Endothelial cell of umbilical vein (primary cell): Measurements from ENCODE around the gene SMCO4. TPM values are rescaled to one million over a fixed set of nuclear protein-coding genes. Genes with fewer than 3 reads are reported as not detected.

Source experiments
- BruUV-seq: library from RNA; stranded (reverse); fragments of 400-500 nt; replicated peaks from 2 replicates; lab custom pipeline; 2021; lab: Mats Ljungman, UMichigan
- CTCF ChIA-PET: fragments of 300-600, 350-600 bp; sonication (Branson Sonifier 250); formaldehyde crosslinking; loops from one replicate; lab custom pipeline; 2021; ENCODE audit warnings: antibody characterized with exemption, inconsistent platforms; lab: Charles Lee
- POLR2A ChIA-PET: fragments of 300-600, 350-600 bp; sonication (Branson Sonifier 250); formaldehyde crosslinking; loops from one replicate; lab custom pipeline; 2021; ENCODE audit warnings: antibody characterized with exemption, inconsistent platforms; lab: Charles Lee
- DNase-seq: peaks from one replicate; pipeline ENCODE4 v3.0.0-alpha.2; 2011; ENCODE audit warnings: low read depth, low spot score
- FAIRE-seq: peaks from 2 replicates; lab custom pipeline; 2011; peaks lifted over from hg19 to GRCh38; lab: Jason Lieb, UNC
- H2AFZ ChIP-seq: 2 replicates; pipeline ENCODE4 v1.6.0; 2012; ENCODE audit warnings: low read depth, low read length, control low read depth, inconsistent platforms
- H3K27ac ChIP-seq: 2 replicates; pipeline ENCODE4 v1.5.1; 2011; ENCODE audit warnings: low read depth, mild to moderate bottlenecking, control low read depth, low read length, moderate library complexity; ENCODE audit not compliant: insufficient read depth
- H3K27me3 ChIP-seq, 2 experiments: 2 replicates each; pipeline versions ENCODE4 v1.6.0 to v1.6.1; 2011; ENCODE audit warnings: low read length in 2 of 2, mixed read lengths in 1 of 2; ENCODE audit not compliant: control insufficient read depth in 2 of 2, insufficient read depth in 2 of 2
- H3K36me3 ChIP-seq, 2 experiments: 2 replicates in 1 of 2; 3 replicates in 1 of 2; pipeline ENCODE4 v1.5.1; 2011; ENCODE audit warnings: low read length in 2 of 2, mild to moderate bottlenecking in 1 of 2, moderate library complexity in 1 of 2; ENCODE audit not compliant: control insufficient read depth in 2 of 2, insufficient read depth in 2 of 2; ENCODE audit errors: extremely low read depth in 1 of 2
- H3K4me1 ChIP-seq: 3 replicates; pipeline ENCODE4 v1.5.1; 2011; ENCODE audit warnings: mild to moderate bottlenecking, low read length; ENCODE audit not compliant: control insufficient read depth, insufficient read depth; ENCODE audit errors: extremely low read depth
- H3K4me2 ChIP-seq: 2 replicates; pipeline ENCODE4 v1.6.1; 2011; ENCODE audit warnings: low read length, control low read depth, mixed read lengths; ENCODE audit not compliant: insufficient read depth
- H3K4me3 ChIP-seq, 3 experiments: fragments of 200-600 bp in 1 of 3; sonication (generic), shearing (Covaris generic) in 1 of 3; replicated peaks in 1 of 3; 2 replicates each; pipeline ENCODE4 v1.5.1; 2011 to 2016; ENCODE audit warnings: control low read depth in 3 of 3, low read length in 3 of 3, mild to moderate bottlenecking in 2 of 3, inconsistent platforms in 1 of 3, low read depth in 1 of 3, moderate library complexity in 1 of 3; ENCODE audit not compliant: insufficient read depth in 1 of 3
- H3K79me2 ChIP-seq: 2 replicates; pipeline ENCODE4 v1.6.0; 2012; ENCODE audit warnings: low read length, inconsistent platforms; ENCODE audit not compliant: control insufficient read depth, insufficient read depth
- H3K9ac ChIP-seq: replicated peaks from 2 replicates; pipeline ENCODE3; 2011; ENCODE audit warnings: low read length, control low read depth; ENCODE audit not compliant: insufficient read depth; ENCODE audit errors: extremely low read depth
- H3K9me1 ChIP-seq: replicated peaks from 3 replicates; pipeline ENCODE4 v1.6.0; 2011; ENCODE audit warnings: mild to moderate bottlenecking, low read length; ENCODE audit not compliant: control insufficient read depth, insufficient read depth; ENCODE audit errors: extremely low read depth
- H3K9me3 ChIP-seq: replicated peaks from 2 replicates; pipeline ENCODE4 v1.5.1; 2012; ENCODE audit warnings: low read length, inconsistent platforms; ENCODE audit not compliant: control insufficient read depth, insufficient read depth
- H4K20me1 ChIP-seq: replicated peaks from 2 replicates; pipeline ENCODE3; 2011; ENCODE audit warnings: mild to moderate bottlenecking, low read length; ENCODE audit not compliant: control insufficient read depth, insufficient read depth; ENCODE audit errors: extremely low read depth
- EZH2 ChIP-seq: IDR thresholded peaks from 2 replicates; pipeline ENCODE4 v1.6.1; 2012; ENCODE audit warnings: borderline replicate concordance, low read depth, mild to moderate bottlenecking, moderate library complexity, low read length, inconsistent platforms; ENCODE audit not compliant: severe bottlenecking
- FOS ChIP-seq: IDR thresholded peaks from 2 replicates; pipeline ENCODE4 v1.6.1; 2011; ENCODE audit warnings: mild to moderate bottlenecking, low read length, moderate library complexity, borderline replicate concordance; ENCODE audit not compliant: insufficient read depth
- GATA2 ChIP-seq: IDR thresholded peaks from 2 replicates; pipeline ENCODE4 v1.7.0; 2011; ENCODE audit warnings: low read depth, mild to moderate bottlenecking, moderate library complexity, mixed read lengths, low read length; ENCODE audit not compliant: insufficient read length, insufficient read depth
- JUN ChIP-seq: IDR thresholded peaks from 2 replicates; pipeline ENCODE4 v1.6.1; 2011; ENCODE audit warnings: borderline replicate concordance, low read depth; ENCODE audit not compliant: insufficient read length, insufficient read depth
- MYC ChIP-seq: IDR thresholded peaks from one replicate; pipeline ENCODE4 v1.6.1; 2011; ENCODE audit warnings: mild to moderate bottlenecking, low read depth, low read length
- POLR2A ChIP-seq: IDR thresholded peaks from 2 replicates; pipeline ENCODE4 v1.6.1; 2012; ENCODE audit warnings: low read depth, mild to moderate bottlenecking, control low read depth, low read length
- POLR2AphosphoS5 ChIP-seq: IDR thresholded peaks from 2 replicates; pipeline ENCODE4 v1.6.1; 2012; ENCODE audit warnings: low read depth, mild to moderate bottlenecking, control low read depth, low read length, moderate library complexity; ENCODE audit not compliant: insufficient read depth
- dilution Hi-C: fragments of 300-500 bp; cut with MboI; formaldehyde crosslinking; loops from one replicate; pipeline ENCODE4 v1.15.0; 2019; ENCODE audit warnings: low sequenced_read_pairs; ENCODE audit not compliant: extremely low pct_ligation_motif_present
- intact Hi-C: fragments of 100-400 bp; cut with micrococcal nuclease; formaldehyde crosslinking; loops from one replicate; pipeline ENCODE4 v1.10.0; 2022
- polyA plus RNA-seq, 4 experiments: library from polyadenylated mRNA; depleted of rRNA in 3 of 4; stranded (reverse) in 3 of 4; unstranded in 1 of 4; fragments of >200 nt; gene quantifications; 2 replicates each; pipeline versions ENCODE4 v1.2.1 to v1.2.3, GENCODE V29; 2011 to 2012; ENCODE audit warnings: missing spikeins in 1 of 4
- total RNA-seq: library from RNA; stranded (reverse); gene quantifications from 2 replicates; pipeline ENCODE4 v1.2.3, GENCODE V29; 2021
- TF ChIP-seq, protein P1 (sequence below), 2 donors: IDR thresholded peaks; 1 replicate in 1 of 2; 2 replicates in 1 of 2; pipeline ENCODE4 v1.5.1; 2011; ENCODE audit warnings: low read length in 2 of 2, mild to moderate bottlenecking in 2 of 2, moderate library complexity in 2 of 2, control low read depth in 1 of 2, inconsistent platforms in 1 of 2, low read depth in 1 of 2; ENCODE audit not compliant: insufficient read depth in 1 of 2; ENCODE audit errors: extremely low read depth in 1 of 2
- TF ChIP-seq, protein P2 (sequence below): IDR thresholded peaks from 2 replicates; pipeline ENCODE4 v1.6.1; 2011; ENCODE audit not compliant: insufficient read depth, insufficient read length

Gene SMCO4
- total and polyA plus RNA-seq, 2 donors (not counting 3 experiments of a cell fraction or from before 2014, with no cell fraction given): 14.0 to 21.3 TPM

DNA sequence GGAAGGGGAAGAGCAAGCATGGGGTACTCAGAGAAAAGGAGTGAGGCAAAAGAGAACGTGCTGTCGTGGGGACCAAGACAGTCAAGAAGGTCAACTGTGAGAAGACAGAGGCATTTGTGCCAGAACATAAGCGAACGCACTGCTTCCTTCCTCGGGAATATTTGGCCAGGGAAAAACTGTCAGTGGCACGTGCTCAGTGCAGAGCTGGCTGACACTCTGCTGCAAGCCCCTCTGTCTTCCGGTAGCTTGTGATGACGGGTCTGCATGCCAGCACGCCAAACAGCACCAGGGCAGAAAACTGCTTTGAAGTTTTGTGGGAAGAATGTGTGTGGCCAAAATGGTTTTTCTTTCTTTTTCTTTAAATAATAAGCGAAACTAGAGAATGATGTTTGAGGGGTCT, 60.6 kb downstream of the SMCO4 start:
- Histone ChIP-seq H4K20me1 (no peaks in the 10 kb centered on the region), H3K4me3 (no peak overlapping the region), H3K4me1 (no peaks in the 10 kb centered on the region), H2AFZ (no peak overlapping the region), H3K9me3 (no peaks in the 10 kb centered on the region), H3K36me3 (no peaks in the 10 kb centered on the region), H3K4me2 (no peak overlapping the region), H3K9ac (no peak overlapping the region), H3K27me3 (no peaks in the 10 kb centered on the region), H3K9me1 (no peaks in the 10 kb centered on the region), H3K79me2 (no peaks in the 10 kb centered on the region), H3K27ac (no peak overlapping the region)
- ChIA-PET POLR2A (no interaction called here), CTCF (no interaction called here)
- FAIRE-seq (no peak), DNase-seq (no peak)
- intact Hi-C loops: no loop called here
- TF ChIP-seq EZH2 (no peak), GATA2 (no peak), JUN (no peak), POLR2A (no peak), FOS (no peak), MYC (no peak), POLR2AphosphoS5 (no peak)
- TF ChIP-seq, protein P1, sequence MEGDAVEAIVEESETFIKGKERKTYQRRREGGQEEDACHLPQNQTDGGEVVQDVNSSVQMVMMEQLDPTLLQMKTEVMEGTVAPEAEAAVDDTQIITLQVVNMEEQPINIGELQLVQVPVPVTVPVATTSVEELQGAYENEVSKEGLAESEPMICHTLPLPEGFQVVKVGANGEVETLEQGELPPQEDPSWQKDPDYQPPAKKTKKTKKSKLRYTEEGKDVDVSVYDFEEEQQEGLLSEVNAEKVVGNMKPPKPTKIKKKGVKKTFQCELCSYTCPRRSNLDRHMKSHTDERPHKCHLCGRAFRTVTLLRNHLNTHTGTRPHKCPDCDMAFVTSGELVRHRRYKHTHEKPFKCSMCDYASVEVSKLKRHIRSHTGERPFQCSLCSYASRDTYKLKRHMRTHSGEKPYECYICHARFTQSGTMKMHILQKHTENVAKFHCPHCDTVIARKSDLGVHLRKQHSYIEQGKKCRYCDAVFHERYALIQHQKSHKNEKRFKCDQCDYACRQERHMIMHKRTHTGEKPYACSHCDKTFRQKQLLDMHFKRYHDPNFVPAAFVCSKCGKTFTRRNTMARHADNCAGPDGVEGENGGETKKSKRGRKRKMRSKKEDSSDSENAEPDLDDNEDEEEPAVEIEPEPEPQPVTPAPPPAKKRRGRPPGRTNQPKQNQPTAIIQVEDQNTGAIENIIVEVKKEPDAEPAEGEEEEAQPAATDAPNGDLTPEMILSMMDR (IDR thresholded peaks at IDR 0.05; ENCODE audit: extremely low read depth in 1 of 2, insufficient read depth in 1 of 2, low read depth in 1 of 2, low read length in 2 of 2): no peak
- TF ChIP-seq, protein P2, sequence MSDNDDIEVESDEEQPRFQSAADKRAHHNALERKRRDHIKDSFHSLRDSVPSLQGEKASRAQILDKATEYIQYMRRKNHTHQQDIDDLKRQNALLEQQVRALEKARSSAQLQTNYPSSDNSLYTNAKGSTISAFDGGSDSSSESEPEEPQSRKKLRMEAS: no peak
- no TSS peak for BruUV-seq
- dilution Hi-C loops: no loop called here
